AG08396 (cell line): ENCODE data around the gene EGFR.
"Not testable (repeated sequence)": the region's sequence is repeated elsewhere in the genome, so short reads cannot be mapped to it uniquely, and the experiment has no call there.

ENCODE experiments used
- DNase-seq: peaks from one replicate; pipeline ENCODE4 v3.0.0; 2012; ENCODE audit warnings: low spot score, mixed read lengths

EGFR gene

DNA sequence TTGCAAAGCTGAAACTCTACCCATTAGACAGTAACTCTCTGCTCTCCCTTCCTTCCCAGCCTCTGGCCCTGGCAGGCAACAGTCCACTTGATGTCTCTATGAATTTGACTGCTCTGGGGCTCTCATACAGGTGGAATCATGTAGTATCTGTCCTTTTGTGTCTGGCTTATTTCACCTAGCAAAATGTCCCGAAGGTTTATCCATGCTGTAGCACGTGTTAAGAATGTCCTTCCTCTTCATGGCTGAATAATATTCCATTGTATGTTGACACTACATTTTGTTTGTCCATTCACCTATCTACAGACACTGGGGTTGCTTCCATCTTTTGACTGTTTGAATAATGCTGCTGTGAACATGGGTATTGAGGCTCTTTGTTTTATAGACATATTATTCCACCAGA, 128.9 kb downstream of the EGFR start:
- no peak for DNase-seq

DNA sequence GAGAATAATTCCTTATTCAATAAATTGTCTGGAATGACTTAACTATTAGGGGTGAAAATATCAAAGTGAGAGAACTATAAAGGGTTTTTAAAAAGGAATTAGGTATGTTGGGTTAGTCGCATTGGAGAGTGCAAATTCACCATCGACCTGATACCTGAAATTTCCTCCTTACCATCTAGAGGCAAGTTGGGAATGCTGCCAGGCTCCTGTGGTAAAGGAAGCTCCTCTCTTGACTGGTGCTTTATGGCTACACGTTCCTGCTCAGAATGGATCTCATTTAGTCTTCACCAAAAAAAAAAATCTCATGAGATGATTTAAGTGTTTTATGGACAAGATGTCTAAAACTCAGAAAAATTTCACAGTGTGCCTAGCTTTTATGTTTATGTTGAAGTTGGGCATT, 129.8 kb downstream of the EGFR start:
- DNase-seq, result no peak

DNA sequence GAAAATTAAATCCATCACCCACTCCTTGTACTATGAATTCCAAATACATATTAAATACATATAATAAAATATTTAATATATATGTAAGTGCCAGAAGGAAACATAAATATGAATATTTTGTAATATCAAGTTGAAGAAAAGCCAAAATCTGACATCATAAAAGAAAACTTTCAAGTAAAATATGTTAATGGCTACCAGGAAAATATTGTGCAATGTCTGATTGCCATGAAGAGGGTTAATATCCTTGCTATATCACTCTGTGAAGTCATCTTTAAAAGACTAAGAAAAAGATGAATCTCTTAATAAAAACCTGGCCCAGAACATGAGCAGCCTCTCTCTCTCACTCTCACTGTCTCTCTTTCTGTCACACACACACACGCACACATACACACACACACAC, 130.2 kb downstream of the EGFR start:
- no peak for DNase-seq

DNA sequence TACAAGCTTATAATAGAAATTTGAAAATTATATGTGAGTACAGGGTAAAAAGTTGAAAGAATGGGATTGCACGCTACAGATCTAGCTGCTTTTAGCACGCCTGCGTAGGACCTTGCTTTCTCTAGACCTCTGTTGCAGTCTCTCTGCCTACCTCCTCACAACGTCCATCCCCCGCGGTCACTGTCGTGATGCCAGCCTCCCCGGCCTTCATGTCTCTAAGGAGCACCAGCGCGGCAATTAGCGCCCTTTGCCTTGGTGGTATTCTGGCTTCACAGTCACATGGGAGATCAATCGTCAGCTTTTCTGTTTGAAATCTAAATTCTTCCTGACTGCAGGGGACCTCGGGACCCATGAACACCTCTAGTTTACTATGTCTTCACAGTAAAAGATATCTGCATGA, 131.3 kb downstream of the EGFR start:
- DNase-seq, result no peak

DNA sequence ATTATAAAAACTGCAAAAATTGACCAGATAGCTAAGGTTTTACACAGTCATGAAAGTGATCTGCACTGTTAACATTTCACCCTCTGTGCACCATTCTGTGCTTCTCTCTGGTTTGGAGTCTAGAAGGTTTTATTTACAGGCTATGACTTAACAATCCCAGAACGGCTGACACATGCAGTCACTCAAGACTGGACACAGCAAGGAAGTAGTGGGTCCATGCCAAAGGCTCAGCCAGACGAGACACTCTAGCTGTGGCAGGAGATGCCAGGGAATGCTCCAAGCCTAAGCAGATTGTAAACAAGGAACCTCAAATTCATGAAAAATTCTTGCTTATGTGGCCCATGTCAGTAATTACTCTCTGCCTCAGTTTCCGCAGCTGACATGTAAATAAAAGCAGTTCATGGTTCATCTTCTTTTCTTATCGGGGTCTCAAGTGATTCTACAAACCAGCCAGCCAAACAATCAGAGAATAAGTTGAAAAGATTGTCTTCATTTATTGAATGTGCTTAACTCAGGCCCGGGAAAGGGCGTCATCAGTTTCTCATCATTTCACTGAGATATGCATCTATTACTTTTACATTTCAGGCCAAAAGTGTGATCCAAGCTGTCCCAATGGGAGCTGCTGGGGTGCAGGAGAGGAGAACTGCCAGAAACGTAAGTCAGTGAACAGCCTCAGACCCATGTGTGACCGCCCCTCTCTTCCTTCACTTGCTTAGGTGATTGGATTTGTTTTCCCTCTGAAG, 132.1 kb downstream of the EGFR start:
- no peak for DNase-seq

DNA sequence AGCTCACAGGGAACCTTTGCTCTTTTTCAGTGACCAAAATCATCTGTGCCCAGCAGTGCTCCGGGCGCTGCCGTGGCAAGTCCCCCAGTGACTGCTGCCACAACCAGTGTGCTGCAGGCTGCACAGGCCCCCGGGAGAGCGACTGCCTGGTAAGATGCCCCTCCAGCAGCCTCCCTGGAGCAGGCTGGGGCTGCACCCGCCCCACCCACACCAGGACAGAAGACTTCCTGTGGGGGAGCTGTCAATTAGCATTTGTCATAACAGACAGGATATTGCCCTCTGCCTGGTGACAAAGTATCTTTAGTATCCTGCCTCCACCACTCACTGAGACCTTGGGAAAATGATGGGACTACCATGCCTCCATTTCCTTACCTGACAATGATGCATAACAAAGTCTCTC, 133.7 kb downstream of the EGFR start:
- no peak for DNase-seq

DNA sequence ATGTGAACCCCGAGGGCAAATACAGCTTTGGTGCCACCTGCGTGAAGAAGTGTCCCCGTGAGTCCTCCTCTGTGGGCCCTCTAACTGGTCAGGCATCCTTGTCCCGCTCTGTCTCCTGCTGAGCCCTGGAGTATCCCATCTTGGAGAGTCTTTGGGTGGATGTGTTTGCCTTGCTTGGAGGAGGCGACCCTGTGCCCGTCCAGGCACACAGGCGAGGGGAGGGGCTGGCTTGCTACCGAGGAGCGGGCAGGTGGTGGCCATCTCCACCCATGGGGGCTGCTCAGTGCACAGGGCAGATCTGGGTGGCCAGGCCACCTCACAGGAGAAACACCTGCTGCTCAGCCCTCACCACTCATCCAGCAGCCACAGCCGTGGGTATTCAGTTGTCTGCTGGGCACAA, 135.3 kb downstream of the EGFR start:
- DNase-seq, result no peak

DNA sequence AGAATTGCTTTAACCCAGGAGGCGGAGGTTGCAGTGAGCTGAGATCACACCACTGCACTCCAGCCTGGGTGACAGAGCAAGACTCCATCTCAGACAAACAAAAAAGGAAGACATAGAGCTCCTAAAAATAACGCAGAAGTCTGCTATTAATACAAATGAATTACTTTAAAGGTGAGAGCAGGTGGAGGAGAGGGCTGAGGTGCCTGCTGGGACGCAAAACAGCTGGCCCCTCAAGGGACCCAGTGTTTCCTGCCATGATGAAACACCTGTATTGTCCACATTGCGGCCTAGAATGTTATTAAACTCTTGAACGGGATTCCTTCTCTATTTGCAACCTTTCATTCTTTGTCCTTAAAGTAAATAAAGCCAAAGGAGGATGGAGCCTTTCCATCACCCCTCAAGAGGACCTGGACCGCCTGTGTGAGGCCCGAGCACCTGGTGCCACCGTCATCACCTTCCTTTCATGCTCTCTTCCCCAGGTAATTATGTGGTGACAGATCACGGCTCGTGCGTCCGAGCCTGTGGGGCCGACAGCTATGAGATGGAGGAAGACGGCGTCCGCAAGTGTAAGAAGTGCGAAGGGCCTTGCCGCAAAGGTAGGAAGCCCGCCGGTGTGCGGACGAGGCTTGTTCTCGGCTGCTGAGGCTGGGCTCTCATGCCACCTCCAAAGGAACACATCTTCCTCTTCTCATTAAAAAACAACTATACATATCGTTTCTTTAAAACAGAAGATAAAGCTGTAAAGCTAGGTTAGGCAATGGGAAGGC, 136.7 kb downstream of the EGFR start:
- no peak for DNase-seq

DNA sequence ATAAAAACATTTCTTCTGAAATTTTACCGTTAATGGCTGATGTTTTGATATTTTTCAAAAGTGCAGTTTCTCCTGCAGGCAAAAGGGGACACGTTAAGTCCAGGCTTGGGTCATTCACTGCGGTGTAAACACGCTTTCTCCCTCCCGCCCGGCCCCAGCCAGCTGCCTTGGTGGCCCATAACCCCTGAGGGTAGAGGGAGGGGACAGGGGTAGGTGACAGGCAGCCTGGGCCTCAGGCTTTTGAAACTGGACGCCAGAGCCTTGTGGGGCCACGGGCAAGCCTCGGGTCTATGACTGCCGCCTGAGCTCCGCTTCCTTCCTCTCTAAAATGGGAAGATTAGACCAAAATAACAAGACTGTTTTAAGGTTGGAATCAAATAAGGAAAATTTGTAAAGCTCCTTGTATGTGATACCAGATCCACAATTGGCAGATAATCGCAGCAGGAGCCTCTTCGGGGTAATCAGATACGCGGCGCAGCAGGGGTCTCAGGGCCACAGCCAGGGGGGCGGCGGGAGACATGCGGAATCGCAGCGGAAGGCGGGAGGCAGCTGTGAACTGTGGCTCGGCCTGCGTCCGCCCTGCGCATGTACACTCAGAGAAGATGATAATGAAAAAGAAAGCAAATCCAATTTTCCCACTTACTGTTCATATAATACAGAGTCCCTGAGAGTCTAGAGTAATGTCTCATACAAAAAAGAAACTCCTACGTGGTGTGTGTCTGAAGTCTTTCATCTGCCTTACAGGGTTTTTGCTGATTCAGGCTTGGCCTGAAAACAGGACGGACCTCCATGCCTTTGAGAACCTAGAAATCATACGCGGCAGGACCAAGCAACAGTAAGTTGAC, 138.3 kb downstream of the EGFR start:
- no peak for DNase-seq

DNA sequence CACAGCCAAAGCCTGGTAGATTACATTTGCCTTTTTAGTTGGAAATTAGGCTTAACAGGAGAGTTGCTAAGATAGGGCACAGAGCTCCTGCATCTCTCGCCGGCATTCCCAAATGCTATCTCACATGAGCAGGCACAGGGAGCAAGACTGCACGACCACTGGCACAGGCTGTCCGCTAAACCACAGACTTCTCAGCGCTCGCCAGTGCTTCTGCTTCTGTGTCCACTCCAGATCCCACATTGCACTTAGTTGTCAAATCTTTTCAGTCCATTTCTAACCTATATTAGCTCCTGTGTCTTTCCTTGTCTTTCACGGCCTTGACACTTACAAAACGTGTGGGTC, 138.9 kb downstream of the EGFR start:
- DNase-seq, result no peak

DNA sequence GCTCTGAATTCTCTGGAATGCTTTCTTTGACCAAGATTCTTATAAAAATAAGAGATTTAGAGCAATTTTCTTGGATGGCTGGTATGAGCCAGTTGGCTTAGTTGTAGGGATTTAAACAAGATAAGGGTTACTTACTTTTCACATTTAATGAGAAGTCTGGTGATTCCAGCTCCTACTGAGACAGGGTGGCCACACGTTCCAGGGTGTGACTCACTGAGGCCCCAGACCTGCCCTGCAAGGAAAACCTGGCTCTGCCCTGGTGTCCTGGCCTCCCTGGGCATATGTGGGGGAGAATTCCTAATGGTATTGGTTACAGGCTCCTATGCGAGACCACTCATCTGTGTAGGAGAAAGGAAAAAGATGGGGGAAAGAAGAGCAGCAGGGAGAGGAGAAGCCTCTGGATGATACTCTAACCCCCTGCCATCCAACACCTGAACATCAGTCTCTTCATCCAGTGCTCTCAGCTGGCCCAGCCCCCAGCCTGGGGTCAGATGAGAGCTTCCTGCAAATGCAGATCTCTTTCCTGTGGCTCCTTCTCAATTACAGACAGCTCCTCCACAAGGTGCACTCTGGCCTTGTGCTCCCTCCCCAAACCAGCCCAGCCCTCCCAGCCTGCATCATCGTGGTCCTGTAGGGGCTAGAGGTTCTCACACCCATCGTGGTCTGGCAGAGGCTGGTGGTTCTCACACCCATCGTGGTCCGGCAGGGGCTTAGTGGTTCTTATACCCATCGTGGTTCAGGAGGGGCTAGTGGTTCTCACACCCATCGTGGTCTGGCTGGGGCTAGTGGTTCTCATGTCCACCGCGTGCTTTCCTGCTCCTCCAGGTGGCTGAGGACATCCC, 139.9 kb downstream of the EGFR start:
- peak; percentile 28 for DNase-seq

DNA sequence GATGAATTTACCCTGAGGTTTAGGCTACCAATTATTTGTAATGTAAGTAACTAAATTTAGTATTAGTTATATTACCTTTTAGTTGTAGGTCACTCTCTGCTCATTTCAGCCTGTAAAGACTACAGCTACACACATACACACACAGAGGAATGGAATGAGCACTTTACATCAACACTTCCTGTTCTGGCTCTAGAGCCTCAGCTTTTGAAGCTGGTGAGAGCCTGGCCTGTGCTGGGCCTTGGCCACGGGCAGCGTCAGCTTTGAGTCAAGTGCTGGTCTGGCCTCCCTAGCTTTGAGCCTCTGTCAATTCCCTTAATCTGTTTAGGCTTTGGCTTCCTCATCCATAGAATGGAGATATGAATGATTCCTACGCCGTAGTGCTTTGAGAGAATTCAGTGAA, 141.7 kb downstream of the EGFR start:
- DNase-seq, result peak; percentile 73

DNA sequence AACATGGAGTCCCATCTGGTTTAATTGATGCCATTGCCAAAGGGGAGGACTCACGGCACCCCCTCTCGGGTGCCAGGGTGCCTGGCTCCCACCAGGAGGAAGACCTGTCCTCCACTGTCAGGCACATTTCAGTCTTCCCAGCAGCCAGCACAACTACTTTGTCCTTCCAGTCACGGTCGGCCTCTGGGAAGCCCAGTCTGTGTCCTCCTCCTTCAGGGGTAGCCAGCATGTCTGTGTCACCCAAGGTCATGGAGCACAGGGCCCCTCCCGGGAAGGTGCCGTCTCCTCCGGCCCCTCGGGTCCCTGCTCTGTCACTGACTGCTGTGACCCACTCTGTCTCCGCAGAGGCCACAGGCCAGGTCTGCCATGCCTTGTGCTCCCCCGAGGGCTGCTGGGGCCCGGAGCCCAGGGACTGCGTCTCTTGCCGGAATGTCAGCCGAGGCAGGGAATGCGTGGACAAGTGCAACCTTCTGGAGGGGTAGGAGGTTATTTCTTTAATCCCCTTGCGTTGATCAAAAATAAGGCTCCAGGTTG, 142.4 kb downstream of the EGFR start:
- no peak for DNase-seq

DNA sequence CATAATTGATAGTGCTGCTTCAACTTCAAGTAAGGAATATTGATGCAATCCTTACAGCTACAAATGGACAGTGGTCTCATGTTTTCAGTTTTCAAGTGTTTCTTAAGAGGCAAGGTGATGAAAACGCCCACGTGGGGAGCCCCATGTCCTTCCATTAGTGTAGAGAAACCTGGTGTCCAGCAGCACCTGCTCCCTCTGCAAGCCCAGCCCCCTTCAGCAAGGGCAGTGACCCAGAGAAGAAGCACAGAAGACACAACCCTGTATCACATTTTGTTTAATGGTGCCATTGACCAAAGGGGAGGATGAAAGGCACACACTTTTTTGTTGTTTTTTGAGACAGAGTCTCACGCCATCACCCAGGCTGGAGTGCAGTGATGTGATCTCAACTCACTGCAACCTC, 143.7 kb downstream of the EGFR start:
- DNase-seq, result no peak

DNA sequence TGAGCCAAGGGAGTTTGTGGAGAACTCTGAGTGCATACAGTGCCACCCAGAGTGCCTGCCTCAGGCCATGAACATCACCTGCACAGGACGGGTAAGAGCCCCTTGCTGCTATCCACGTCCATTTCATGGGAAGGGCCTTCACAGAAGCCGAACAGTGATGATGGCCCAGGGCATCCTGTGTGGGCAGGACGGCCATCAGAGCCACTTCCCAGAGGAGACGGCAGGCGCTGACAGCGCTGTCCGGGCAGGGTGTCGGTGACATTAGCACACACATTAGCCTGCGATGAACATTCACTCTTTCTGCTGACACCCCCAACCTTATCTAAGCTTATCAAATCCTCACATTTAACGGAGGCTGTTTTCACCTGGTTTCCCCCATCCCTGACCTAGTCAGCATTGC, 144.9 kb downstream of the EGFR start:
- DNase-seq, result no peak

DNA sequence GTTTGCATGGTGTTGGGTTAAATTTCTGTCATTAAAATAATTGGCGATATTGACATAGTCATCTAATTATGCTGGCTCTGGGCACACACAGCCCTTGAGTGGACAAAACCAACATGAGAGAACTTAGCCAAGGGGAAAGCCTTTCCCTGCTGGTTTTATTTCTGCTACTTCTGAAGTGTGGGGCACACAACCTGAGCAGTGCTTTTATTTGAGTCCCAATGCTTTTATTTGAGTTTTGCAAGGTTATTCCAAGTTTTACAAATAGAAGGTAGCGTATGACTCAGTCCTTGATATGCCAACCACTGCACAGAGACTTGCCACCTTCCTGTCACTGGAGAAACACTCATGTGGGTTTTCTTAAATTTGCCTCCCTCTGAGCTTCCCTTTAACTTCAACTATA, 145.7 kb downstream of the EGFR start:
- no peak for DNase-seq

DNA sequence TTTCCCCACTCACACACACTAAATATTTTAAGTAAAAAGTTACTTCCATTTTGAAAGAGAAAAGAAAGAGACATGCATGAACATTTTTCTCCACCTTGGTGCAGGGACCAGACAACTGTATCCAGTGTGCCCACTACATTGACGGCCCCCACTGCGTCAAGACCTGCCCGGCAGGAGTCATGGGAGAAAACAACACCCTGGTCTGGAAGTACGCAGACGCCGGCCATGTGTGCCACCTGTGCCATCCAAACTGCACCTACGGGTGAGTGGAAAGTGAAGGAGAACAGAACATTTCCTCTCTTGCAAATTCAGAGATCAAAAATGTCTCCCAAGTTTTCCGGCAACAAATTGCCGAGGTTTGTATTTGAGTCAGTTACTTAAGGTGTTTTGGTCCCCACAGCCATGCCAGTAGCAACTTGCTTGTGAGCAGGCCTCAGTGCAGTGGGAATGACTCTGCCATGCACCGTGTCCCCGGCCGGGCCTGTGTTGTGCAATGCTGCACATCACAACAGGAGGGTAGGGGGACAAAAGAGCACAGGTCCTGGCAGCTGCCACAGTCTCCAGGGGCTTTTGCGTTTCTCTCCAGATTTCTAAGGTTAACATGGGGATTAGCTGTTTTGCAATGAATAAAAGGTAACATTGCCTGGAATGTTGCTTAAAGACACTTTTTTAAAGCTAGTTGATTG, 146.5 kb downstream of the EGFR start:
- DNase-seq, result no peak

DNA sequence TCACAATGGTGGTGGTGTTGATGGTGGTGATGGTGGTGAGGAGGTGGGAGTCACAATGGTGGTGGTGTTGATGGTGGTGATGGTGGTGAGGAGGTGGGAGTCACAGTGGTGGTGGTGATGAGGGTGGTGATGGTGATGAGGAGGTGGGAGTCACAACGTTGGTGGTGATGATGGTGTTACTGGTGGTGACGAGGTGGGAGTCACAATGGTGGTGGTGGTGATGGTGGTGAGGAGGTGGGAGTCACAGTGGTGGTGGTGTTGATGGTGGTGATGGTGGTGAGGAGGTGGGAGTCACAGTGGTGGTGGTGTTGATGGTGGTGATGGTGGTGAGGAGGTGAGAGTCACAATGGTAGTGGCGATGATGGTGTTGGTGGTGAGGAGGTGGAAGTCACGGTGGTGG, 148.5 kb downstream of the EGFR start:
- DNase-seq, result not testable (repeated sequence)

DNA sequence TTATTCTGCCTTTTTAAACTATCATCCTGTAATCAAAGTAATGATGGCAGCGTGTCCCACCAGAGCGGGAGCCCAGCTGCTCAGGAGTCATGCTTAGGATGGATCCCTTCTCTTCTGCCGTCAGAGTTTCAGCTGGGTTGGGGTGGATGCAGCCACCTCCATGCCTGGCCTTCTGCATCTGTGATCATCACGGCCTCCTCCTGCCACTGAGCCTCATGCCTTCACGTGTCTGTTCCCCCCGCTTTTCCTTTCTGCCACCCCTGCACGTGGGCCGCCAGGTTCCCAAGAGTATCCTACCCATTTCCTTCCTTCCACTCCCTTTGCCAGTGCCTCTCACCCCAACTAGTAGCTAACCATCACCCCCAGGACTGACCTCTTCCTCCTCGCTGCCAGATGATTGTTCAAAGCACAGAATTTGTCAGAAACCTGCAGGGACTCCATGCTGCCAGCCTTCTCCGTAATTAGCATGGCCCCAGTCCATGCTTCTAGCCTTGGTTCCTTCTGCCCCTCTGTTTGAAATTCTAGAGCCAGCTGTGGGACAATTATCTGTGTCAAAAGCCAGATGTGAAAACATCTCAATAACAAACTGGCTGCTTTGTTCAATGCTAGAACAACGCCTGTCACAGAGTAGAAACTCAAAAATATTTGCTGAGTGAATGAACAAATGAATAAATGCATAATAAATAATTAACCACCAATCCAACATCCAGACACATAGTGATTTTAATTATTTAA, 151.7 kb downstream of the EGFR start:
- DNase-seq, result no peak

DNA sequence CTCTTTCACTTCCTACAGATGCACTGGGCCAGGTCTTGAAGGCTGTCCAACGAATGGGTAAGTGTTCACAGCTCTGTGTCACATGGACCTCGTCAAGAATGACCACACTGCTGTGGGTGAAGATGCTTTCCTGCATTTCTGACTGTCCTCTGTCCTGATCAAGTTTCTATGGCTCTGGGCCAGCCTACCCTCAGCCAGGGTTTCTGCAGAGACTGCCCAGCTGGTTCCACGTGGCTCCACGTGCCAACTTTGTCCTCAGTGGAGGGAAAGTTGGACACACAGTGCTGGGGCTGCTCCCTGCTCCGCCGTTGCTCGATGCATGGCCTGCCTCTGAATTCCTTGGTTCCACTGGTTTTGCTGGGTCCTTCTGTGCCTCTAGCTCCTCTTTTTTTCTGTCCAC, 152.3 kb downstream of the EGFR start:
- no peak for DNase-seq

DNA sequence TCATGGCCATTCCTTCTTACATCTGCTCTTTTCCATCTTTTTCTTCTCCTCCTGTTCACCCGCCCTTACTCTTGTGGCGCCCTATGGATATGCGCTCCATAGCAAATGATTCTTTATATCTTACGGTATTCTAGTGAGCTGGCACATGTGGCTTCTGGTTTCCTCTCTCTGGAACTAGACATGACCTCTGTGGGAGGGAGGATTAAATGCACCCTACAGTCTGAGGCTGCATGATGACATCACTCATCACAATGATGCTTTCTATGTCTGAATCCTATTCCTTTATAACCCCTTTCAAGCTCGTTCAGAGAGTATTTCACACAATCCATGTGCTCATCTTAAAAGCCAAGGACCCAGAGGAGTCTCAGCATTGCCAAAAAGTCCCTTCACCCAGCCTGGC, 153.3 kb downstream of the EGFR start:
- DNase-seq, result no peak
